GM18909 (cell line): Measurements from ENCODE around the gene NT5M.
"Not testable (repeated sequence)": the region's sequence is repeated elsewhere in the genome, so short reads cannot be mapped to it uniquely, and the experiment has no call there.

Experiments used
- ATAC-seq: cut with Tn5 transposase; IDR thresholded peaks from one replicate; pipeline ENCODE4 v1.9.1; 2021; ENCODE audit warnings: mild to moderate bottlenecking; ENCODE audit not compliant: unreplicated experiment, poor library complexity

Gene NT5M

DNA sequence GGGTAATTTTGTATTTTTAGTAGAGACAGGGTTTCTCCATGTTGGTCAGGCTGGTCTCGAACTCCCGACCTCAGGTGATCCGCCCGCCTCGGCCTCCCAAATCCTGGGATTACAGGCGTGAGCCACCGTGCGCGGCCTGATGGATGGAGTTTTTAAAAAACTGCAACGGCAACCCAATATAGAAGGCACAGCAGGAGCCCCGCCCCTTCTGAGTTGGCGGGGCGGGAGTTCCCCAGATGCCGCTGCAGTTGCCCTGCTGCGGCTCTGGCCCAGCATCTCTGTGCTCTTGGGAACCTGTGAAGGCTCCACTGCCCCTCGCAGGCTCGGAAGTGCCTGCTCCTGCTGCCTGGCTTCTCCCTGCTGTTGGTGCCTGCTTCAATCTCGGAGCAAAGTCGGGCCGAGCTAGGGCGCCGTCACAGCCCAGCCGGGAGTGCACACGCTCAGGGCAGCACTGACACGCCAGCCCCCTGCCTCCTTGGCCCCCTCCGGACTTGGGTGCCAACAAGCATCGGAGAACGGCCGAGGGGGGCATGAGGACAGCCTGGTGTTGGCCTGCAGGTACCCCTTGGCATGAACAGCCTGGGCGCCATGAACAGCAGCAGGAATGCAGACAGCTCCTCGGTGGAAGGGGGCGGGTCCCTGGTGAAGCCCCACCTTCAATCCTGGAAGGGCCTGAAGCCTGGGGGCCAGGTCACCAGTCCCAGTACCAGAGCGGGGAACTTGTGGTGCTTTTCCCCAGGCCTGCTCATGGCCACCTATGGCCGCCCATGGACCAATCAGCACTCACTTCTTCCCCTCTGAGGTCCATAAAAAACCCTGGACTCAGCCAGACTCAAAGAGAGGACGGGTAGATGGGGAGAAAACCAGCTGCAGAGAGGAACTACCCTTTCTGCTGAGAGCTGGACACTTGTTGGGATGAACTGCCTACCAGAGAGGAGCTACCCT, 2.3 kb upstream of the NT5M start:
- no peak for ATAC-seq

DNA sequence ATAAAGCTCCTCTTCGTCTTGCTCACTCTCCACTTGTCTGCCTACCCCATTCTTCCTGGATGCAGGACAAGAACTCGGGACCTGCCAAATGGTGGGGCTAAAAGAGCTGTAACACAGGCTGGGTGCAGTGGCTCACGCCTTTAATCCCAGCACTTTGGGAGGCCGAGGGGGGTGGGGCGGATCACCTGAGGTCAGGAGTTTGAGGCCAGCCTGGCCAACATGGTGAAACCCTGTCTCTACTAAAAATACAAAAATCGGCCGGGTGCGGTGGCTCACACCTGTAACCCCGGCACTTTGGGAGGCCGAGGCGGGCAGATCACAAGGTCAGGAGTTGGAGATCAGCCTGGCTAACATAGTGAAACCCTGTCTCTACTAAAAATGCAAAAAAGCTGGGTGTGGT, 1.5 kb upstream of the NT5M start:
- not testable (repeated sequence) for ATAC-seq

GRCh38 chr17:17303847-17304490, 796 bp downstream of the NT5M start:
- no peak for ATAC-seq

- ATAC-seq, result no peak
Measured at GRCh38 chr17:17304521-17304985, 1.4 kb downstream of the NT5M start.

- ATAC-seq, result peak; percentile 56
Measured at GRCh38 chr17:17305281-17305801, 2.2 kb downstream of the NT5M start.

- ATAC-seq, result no peak
Measured at GRCh38 chr17:17309356-17309755, 6.2 kb downstream of the NT5M start.

DNA sequence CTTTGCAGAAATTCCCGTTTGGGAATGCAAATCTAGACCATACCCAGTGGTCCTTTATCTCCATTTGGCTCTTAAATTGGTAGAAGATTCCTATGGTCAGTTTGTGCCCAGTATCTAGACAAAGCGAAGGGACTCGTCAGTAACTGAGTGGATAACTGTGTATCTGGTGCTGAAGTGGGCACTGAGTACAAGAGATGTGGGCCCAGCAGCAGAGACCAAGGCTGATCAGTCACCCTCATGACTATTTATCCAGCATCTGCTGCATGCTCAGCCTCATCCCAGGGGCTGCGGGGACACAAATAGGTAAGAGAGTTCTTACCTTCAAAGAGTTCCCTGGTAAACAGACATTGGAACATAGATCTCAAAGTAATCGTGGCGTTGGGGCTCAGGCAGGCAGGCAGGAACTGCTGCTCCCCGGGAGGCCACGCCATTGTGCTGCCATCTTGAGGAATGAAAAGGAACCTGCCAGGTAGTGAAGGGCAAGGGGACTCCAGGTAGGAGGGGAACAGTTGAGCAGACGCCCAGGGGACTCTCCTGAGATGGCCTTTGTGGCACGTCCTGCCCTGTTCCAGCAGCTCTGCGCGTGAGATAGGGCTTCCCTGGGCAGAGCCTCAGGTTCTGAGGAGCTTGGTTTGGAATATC, 10.3 kb downstream of the NT5M start:
- ATAC-seq, result peak; percentile 43

DNA sequence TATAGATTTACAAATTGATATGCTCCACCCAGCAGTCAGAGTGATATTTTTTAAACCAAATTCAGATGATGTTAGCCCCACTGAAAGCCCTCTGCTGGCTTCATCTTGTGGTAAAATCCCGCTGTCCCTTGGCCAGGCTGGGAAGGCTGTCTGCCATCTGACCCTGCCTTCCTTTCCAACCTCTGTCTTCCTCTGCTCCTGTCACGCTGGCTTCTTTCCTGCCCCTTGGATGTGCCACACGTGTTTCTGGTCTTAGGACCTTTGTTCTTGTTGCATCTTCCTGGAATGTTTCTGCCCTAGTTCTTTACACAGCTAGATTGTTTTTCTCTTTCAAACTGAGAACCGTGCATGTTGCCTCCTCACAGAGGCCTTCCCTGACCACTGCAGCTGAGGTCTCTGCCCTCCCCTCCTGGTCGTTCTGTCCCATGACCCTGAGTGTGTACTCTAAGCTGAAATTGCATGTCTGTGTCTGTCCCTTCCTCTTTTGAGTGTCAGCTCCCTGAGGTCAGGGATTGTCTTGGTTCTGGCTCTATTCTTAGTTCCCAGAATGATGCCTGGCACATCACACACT, 11.4 kb downstream of the NT5M start:
- no peak for ATAC-seq

DNA sequence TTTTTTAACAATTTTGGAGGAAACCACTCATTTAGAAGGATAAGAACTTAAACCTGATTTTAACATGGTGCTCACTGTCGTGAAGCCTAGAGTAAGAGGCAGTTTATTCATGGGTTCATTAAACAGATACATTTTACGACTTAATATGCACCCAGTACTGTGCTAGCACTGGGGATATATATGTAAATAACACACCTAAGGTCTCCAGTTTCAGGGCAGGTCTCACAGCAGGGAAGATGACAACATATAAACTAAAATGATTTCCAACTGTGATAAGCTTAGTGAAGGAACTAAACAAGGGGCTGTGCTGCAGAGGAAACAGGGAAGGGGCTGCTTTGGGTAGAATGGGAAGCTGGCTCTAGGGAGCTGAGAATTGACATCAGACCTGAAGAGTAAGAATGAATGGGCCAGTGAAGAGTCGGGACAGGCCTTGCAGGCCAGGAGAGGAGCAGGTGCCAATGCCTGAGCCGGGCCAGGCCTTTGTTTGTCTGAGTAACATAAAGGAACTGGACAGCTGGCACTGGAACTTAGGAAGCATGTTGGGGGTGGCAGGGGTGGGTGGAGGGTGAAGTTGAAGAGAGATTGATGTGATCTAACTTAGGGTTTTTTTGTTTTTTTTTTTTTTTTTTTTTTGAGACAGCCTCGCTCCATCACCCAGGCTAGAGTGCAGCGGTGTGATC, 12.1 kb downstream of the NT5M start:
- no peak for ATAC-seq

- ATAC-seq, result no peak
Measured at GRCh38 chr17:17320188-17320910, 17.2 kb downstream of the NT5M start.

GRCh38 chr17:17320911-17321220, 17.7 kb downstream of the NT5M start:
- no peak for ATAC-seq

DNA sequence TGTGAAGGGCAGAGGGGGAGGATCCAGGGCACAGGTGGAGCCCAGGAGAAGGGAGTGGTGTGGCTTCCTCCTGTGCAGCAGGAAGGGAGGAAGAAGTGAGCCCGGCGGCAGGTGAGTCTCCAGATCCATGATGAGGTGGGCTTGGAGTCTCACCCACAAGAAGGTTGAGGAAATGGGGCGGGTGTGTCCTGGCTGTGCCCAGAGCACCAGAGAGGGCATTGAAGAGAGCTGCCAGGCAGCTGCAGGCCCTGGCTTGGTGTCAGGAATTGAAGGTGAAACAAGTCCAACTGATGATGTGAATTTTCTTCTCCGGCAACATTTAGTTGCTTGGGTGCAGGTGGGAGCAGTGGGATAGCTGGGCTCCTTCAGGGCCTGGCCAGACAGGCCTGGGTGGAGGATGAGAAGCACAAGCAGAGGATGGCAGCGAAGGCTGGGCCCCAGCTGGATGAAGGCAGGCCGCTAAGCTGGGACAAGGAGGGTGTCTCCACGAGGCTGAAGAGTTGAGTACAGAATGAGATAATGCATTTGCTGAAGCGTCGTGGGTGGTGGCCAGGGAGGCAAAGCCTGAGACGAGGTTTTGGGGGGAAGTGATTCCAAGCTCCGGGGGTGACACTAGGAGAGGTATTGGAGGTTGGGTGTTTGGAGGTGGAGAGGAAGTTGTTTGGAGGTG, 18.3 kb downstream of the NT5M start:
- ATAC-seq, result no peak

DNA sequence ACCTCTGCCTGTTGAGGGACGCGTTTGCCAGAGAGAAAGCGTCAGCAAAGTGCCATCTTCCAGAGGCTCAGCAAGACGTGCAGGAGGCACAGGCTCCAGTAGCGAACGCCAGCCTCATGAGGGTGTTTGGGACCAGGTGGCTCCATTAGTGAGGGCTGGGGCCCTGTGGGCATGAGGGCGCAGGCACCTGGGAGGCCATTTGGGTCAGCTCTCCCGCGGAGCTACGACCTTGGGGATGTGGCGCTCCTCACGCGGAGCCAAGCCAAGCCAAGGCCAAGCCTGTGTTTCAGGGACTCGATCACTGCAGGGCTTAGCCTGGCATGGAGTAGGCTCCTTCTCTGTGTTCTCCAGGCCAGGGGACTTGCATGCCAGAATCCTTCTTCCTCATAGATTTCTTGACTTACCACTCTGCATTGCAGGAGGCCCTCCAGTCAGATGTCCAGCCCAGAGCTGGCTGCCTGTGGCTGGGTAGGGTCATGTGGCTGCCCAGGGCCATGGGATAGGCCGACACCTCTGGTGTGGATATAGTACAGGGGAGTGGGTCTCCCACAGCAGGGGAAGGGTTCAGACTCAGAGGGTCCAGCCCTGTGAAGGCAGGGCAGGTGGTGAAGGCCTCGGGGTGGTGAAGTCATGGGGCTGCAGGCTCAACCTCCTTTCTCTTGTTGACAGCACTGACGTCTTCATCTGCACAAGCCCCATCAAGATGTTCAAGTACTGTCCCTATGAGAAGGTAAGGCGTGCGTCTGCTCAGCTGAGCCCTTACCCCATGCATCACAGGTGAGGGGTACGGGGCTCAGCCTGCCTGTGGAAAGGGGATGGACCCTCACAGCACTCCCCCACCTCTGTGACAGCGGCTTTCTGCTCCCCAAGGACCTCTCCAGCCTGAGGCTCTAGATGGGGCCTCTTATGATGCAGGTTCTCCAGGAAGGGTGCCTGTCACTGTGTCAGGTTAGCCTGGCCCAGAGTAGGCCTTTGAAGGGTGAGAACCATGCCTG, 19.6 kb downstream of the NT5M start:
- no peak for ATAC-seq

DNA sequence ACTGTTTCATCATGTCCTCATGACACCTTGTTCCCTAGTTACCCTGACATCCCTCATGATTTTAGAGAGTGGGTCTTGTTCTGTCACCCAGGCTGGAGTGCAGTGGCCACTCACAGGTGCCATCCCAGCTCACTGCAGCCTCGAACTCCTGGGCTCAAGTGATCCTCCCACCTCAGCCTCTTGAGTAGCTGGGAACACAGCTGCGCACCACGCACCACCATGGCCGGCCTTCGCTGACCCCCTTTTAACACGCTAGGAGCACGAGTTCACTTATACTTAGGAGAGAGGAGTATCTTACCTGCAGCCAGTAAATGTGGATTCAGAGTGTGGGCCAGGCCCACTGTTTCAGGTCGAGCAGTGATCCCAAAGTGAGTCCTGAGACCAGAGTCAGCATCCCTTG, 21.4 kb downstream of the NT5M start:
- no peak for ATAC-seq

- ATAC-seq, result no peak
Measured at GRCh38 chr17:17325228-17325627, 22.1 kb downstream of the NT5M start.

- no peak for ATAC-seq
Measured at GRCh38 chr17:17325816-17326215, 22.6 kb downstream of the NT5M start.

DNA sequence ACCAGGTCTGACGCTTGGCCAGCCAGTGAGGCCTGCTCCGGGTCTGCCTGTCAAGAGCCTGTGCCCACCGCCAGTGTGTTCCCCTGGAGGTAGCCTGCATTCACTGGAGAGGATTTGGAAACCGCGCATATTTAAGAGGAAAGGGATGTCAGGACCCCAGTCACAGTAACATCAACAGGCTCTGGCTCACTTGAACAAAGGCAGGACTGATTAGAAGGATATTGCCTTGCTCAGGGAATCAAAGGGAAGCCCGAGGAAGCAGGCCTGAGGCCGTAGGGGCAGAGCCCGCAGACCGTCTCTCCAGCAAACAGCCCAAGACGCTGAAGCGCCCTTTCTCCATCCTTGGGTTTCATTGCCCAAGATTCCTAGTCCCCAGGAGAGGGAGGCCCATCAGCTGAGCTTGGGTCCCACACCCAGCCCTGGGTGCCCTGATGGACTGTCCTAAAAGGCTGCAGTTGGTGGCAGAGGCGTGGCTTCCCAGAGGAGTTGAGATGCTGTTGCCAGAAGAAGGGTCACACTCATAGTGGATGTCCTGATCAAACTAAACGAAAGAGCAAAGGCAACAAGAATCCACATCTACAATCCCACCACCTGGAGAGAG, 23.2 kb downstream of the NT5M start:
- no peak for ATAC-seq
